BJ (cell line): ENCODE data around the gene DIS3L2. TPM values are rescaled to one million over a fixed set of nuclear protein-coding genes. Genes with fewer than 3 reads are reported as not detected.

ENCODE experiments used
- CTCF ChIA-PET: fragments of 350-600 bp; formaldehyde crosslinking; extraction: SDS; loops from one replicate; lab custom pipeline; 2021; ENCODE audit warnings: antibody characterized with exemption, inconsistent platforms; lab: Yijun Ruan, JAX
- POLR2A ChIA-PET: fragments of 300-600 bp; sonication (Branson Sonifier 250); formaldehyde crosslinking; extraction: SDS; loops from one replicate; lab custom pipeline; 2021; ENCODE audit warnings: antibody characterized with exemption; lab: Charles Lee
- DNase-seq: peaks from one replicate; pipeline ENCODE4 v3.0.0-alpha.2; 2011; ENCODE audit warnings: low read depth
- H3K27me3 ChIP-seq: 2 replicates; pipeline ENCODE4 v1.6.0; 2011; ENCODE audit warnings: low read length; ENCODE audit not compliant: control insufficient read depth, insufficient read depth
- H3K36me3 ChIP-seq: 2 replicates; pipeline ENCODE4 v1.5.1; 2011; ENCODE audit warnings: low read length; ENCODE audit not compliant: control insufficient read depth, insufficient read depth
- H3K4me3 ChIP-seq: 2 replicates; pipeline ENCODE4 v1.5.1; 2011; ENCODE audit warnings: low read depth, mild to moderate bottlenecking, control low read depth, low read length
- CTCF ChIP-seq: IDR thresholded peaks from 2 replicates; pipeline ENCODE4 v1.5.1; 2011; ENCODE audit warnings: low read depth, mild to moderate bottlenecking, control low read depth, inconsistent platforms, low read length, moderate library complexity; ENCODE audit not compliant: insufficient read depth
- polyA plus RNA-seq: library from polyadenylated mRNA; depleted of rRNA; stranded (reverse); fragments of >200 nt; gene quantifications from 2 replicates; pipeline ENCODE4 v1.2.3, GENCODE V29; 2011

Gene DIS3L2
- polyA plus RNA-seq, 1 experiment, result 12.4 TPM

- Histone ChIP-seq H3K4me3 (no peak overlapping the region), H3K27me3 (peaks cover 40% of the 10 kb centered on the region), H3K36me3 (no peaks in the 10 kb centered on the region)
- TF ChIP-seq CTCF, result no peak
- CTCF ChIA-PET, result interaction anchor here (1.2 to 13.5 kb wide), 3 partner anchors 11 to 394 kb away, joined by 5 to 186 read pairs (median 17); no protein-coding TSS in a partner anchor
- POLR2A ChIA-PET, result no interaction called here
- no peak for DNase-seq
Observed at GRCh38 chr2:231931481-231931915, 30.0 kb upstream of the DIS3L2 start.

- ChIA-PET CTCF (no interaction called here), POLR2A (no interaction called here)
- Histone ChIP-seq H3K27me3 (peaks cover 31% of the 10 kb centered on the region), H3K36me3 (no peaks in the 10 kb centered on the region), H3K4me3 (no peak overlapping the region)
- DNase-seq, result no peak
- no peak for TF ChIP-seq CTCF
Observed at GRCh38 chr2:231932711-231932970, 28.9 kb upstream of the DIS3L2 start.

- ChIA-PET POLR2A (no interaction called here), CTCF (interaction anchor here (2.6 kb wide), 1 partner anchor 8 kb away, joined by 21 read pairs; the partner anchor contains the start of gene NPPC)
- Histone ChIP-seq H3K36me3 (no peaks in the 10 kb centered on the region), H3K27me3 (peaks cover 25% of the 10 kb centered on the region), H3K4me3 (no peak overlapping the region)
- TF ChIP-seq CTCF, result no peak
- no peak for DNase-seq
Observed at GRCh38 chr2:231932985-231933915, 28.3 kb upstream of the DIS3L2 start.

GRCh38 chr2:231933916-231934401 is 27.6 kb upstream of the DIS3L2 start:
- Histone ChIP-seq H3K27me3 (peaks cover 22% of the 10 kb centered on the region), H3K4me3 (no peak overlapping the region), H3K36me3 (no peaks in the 10 kb centered on the region)
- ChIA-PET POLR2A (no interaction called here), CTCF (interaction anchor here (1.7 to 2.6 kb wide), 3 partner anchors 9 to 393 kb away, joined by 3 to 21 read pairs (median 5); partner anchors contain the start of gene NPPC)
- no peak for DNase-seq
- no peak for TF ChIP-seq CTCF

- no peak for TF ChIP-seq CTCF
- CTCF ChIA-PET, result interaction anchor here (0.6 to 2.6 kb wide), 5 partner anchors 10 to 393 kb away, joined by 3 to 21 read pairs (median 3); partner anchors contain the start of gene NPPC
- Histone ChIP-seq H3K4me3 (no peak overlapping the region), H3K36me3 (no peaks in the 10 kb centered on the region), H3K27me3 (peaks cover 16% of the 10 kb centered on the region)
- POLR2A ChIA-PET, result no interaction called here
- DNase-seq, result no peak
Observed at GRCh38 chr2:231934441-231935206, 26.9 kb upstream of the DIS3L2 start.
